WTC11 (cell line): ENCODE measurements around the gene TRIM65. TPM values are rescaled to one million over a fixed set of nuclear protein-coding genes. Genes with fewer than 3 reads are reported as not detected.

Source experiments
- ATAC-seq: fragments of 200-7000 bp; cut with Tn5 transposase; 2 replicates; pipeline ENCODE4 v1.10.0; 2021; ENCODE audit warnings: mild to moderate bottlenecking, moderate library complexity
- CTCF ChIA-PET: fragments of 300-600 bp; sonication (Branson Sonifier 250); formaldehyde crosslinking; loops from one replicate; lab custom pipeline; 2021; ENCODE audit warnings: antibody characterized with exemption; lab: Charles Lee
- POLR2A ChIA-PET: fragments of 350-600 bp; sonication (Branson Sonifier 250); formaldehyde crosslinking; loops from one replicate; lab custom pipeline; 2021; ENCODE audit warnings: antibody characterized with exemption; lab: Charles Lee
- DNase-seq: peaks from one replicate; pipeline ENCODE4 v3.0.0; 2021; ENCODE audit warnings: low spot score
- H3K27ac Mint-ChIP-seq: 2 replicates; pipeline ENCODE4 v1.8.0; 2021; ENCODE audit warnings: mixed read lengths
- H3K27me3 Mint-ChIP-seq: 2 replicates; pipeline ENCODE4 v1.8.0; 2021; ENCODE audit warnings: low read depth, mild to moderate bottlenecking, moderate library complexity, mixed read lengths
- H3K36me3 Mint-ChIP-seq: 2 replicates; pipeline ENCODE4 v1.8.0; 2021; ENCODE audit warnings: mixed read lengths
- H3K4me1 Mint-ChIP-seq: 2 replicates; pipeline ENCODE4 v1.8.0; 2022; ENCODE audit warnings: mixed read lengths
- H3K4me3 Mint-ChIP-seq: 2 replicates; pipeline ENCODE4 v1.8.0; 2021; ENCODE audit warnings: mild to moderate bottlenecking, moderate library complexity, mixed read lengths
- H3K9me3 Mint-ChIP-seq: 2 replicates; pipeline ENCODE4 v1.8.0; 2021; ENCODE audit warnings: mixed read lengths
- ATF6 ChIP-seq: sonication (generic); formaldehyde crosslinking; IDR thresholded peaks from 2 replicates; pipeline ENCODE4 v1.8.1; 2023; ENCODE audit warnings: mild to moderate bottlenecking, missing genetic modification reagents
- E2F1 ChIP-seq: sonication (generic); formaldehyde crosslinking; IDR thresholded peaks from 2 replicates; pipeline ENCODE4 v1.8.0; 2022; ENCODE audit warnings: mild to moderate bottlenecking, missing genetic modification reagents
- E2F5 ChIP-seq: sonication (generic); formaldehyde crosslinking; IDR thresholded peaks from 2 replicates; pipeline ENCODE4 v1.8.1; 2022; ENCODE audit warnings: mild to moderate bottlenecking, moderate library complexity, missing genetic modification reagents
- ESRRA ChIP-seq: sonication (generic); formaldehyde crosslinking; IDR thresholded peaks from 2 replicates; pipeline ENCODE4 v1.8.1; 2022; ENCODE audit warnings: mild to moderate bottlenecking, missing genetic modification reagents, borderline replicate concordance
- ETV6 ChIP-seq: sonication (generic); formaldehyde crosslinking; IDR thresholded peaks from 2 replicates; pipeline ENCODE4 v1.8.1; 2022; ENCODE audit warnings: mild to moderate bottlenecking, missing genetic modification reagents
- GTF2I ChIP-seq: fragments of 250-450 bp; sonication (Bioruptor Pico); conservative IDR thresholded peaks from 2 replicates; pipeline ENCODE4 v1.4.0; 2021; ENCODE audit warnings: mild to moderate bottlenecking
- KAT7 ChIP-seq: sonication (generic); formaldehyde crosslinking; IDR thresholded peaks from 2 replicates; pipeline ENCODE4 v1.8.1; 2023; ENCODE audit warnings: missing genetic modification reagents, mild to moderate bottlenecking, borderline replicate concordance
- MAX ChIP-seq: sonication (generic); formaldehyde crosslinking; IDR thresholded peaks from 2 replicates; pipeline ENCODE4 v1.8.0; 2022; ENCODE audit warnings: mild to moderate bottlenecking, missing genetic modification reagents
- MLX ChIP-seq: sonication (generic); formaldehyde crosslinking; IDR thresholded peaks from 2 replicates; pipeline ENCODE4 v1.8.1; 2023; ENCODE audit warnings: mild to moderate bottlenecking, missing genetic modification reagents, moderate library complexity
- MXD4 ChIP-seq: fragments of 250-450 bp; sonication (Bioruptor Pico); IDR thresholded peaks from 2 replicates; pipeline ENCODE4 v1.8.0; 2021; ENCODE audit warnings: mild to moderate bottlenecking, moderate library complexity, borderline replicate concordance
- MYBL2 ChIP-seq: sonication (generic); formaldehyde crosslinking; IDR thresholded peaks from 2 replicates; pipeline ENCODE4 v1.8.1; 2023; ENCODE audit warnings: mild to moderate bottlenecking, moderate library complexity, missing genetic modification reagents
- SMAD3 ChIP-seq: sonication (generic); formaldehyde crosslinking; IDR thresholded peaks from 2 replicates; pipeline ENCODE4 v1.8.0; 2022; ENCODE audit warnings: missing genetic modification reagents, mild to moderate bottlenecking, borderline replicate concordance
- SOX15 ChIP-seq: fragments of 250-450 bp; sonication (Bioruptor Pico); IDR thresholded peaks from 2 replicates; pipeline ENCODE4 v1.9.0; 2021; ENCODE audit warnings: mild to moderate bottlenecking
- STAT6 ChIP-seq: sonication (generic); formaldehyde crosslinking; conservative IDR thresholded peaks from 2 replicates; pipeline ENCODE4 v1.8.1; 2023; ENCODE audit warnings: mild to moderate bottlenecking, low read depth, missing genetic modification reagents, moderate library complexity
- ZBTB21 ChIP-seq: sonication (generic); formaldehyde crosslinking; IDR thresholded peaks from 2 replicates; pipeline ENCODE4 v1.8.1; 2023; ENCODE audit warnings: mild to moderate bottlenecking, missing genetic modification reagents, borderline replicate concordance
- ZMAT4 ChIP-seq: fragments of 250-450 bp; sonication (Bioruptor Pico); IDR thresholded peaks from 2 replicates; pipeline ENCODE4 v1.9.0; 2021; ENCODE audit warnings: mild to moderate bottlenecking
- ZNF121 ChIP-seq: sonication (generic); formaldehyde crosslinking; IDR thresholded peaks from 2 replicates; pipeline ENCODE4 v1.8.0; 2023; ENCODE audit warnings: missing genetic modification reagents
- ZNF263 ChIP-seq: sonication (generic); formaldehyde crosslinking; IDR thresholded peaks from 2 replicates; pipeline ENCODE4 v1.8.1; 2022; ENCODE audit warnings: low read depth, mild to moderate bottlenecking, moderate library complexity, missing genetic modification reagents
- ZNF317 ChIP-seq: sonication (generic); formaldehyde crosslinking; IDR thresholded peaks from 2 replicates; pipeline ENCODE4 v1.8.1; 2023; ENCODE audit warnings: low read depth, mild to moderate bottlenecking, moderate library complexity, missing genetic modification reagents, borderline replicate concordance
- ZSCAN18 ChIP-seq: fragments of 250-450 bp; sonication (Bioruptor Pico); IDR thresholded peaks from 2 replicates; pipeline ENCODE4 v2.1.2; 2022; ENCODE audit warnings: mild to moderate bottlenecking, moderate library complexity
- total RNA-seq: library from RNA; stranded (reverse); gene quantifications from 3 replicates; pipeline ENCODE4 v1.2.3, GENCODE V29; 2021
- TF ChIP-seq, protein P1 (sequence below): fragments of 250-450 bp; sonication (Bioruptor Pico); conservative IDR thresholded peaks from 2 replicates; pipeline ENCODE4 v1.9.0; 2021; ENCODE audit warnings: mild to moderate bottlenecking
- TF ChIP-seq, protein P2 (sequence below): sonication (generic); formaldehyde crosslinking; IDR thresholded peaks from 2 replicates; pipeline ENCODE4 v1.8.1; 2022; ENCODE audit warnings: low read depth, mild to moderate bottlenecking, moderate library complexity, missing genetic modification reagents, borderline replicate concordance

TRIM65 gene
- total RNA-seq, 1 experiment from 2014 or later, result 56.4 TPM

- ATAC-seq, result peak; percentile 40
- TF ChIP-seq ESRRA (no peak), ZNF263 (CRISPR knock-in tag) (no peak), MAX (CRISPR knock-in tag) (0 out of 2 replicates have a peak, but pooled peaks have one; percentile 7), ATF6 (CRISPR knock-in tag) (no peak), ZNF121 (CRISPR knock-in tag) (0 out of 2 replicates have a peak, but pooled peaks have one; percentile 21), STAT6 (CRISPR knock-in tag) (no peak), ZSCAN18 (CRISPR knock-in tag) (no peak), MYBL2 (CRISPR knock-in tag) (no peak), SMAD3 (CRISPR knock-in tag) (peak; percentile 16; the same call in 1 of the 2 replicates), ZNF317 (CRISPR knock-in tag) (no peak), KAT7 (CRISPR knock-in tag) (no peak), GTF2I (CRISPR knock-in tag) (no peak), E2F5 (CRISPR knock-in tag) (no peak; the same call in 1 of the 2 replicates), SOX15 (CRISPR knock-in tag) (no peak), E2F1 (no peak), ZMAT4 (CRISPR knock-in tag) (no peak), MLX (no peak), ZBTB21 (CRISPR knock-in tag) (no peak), ETV6 (CRISPR knock-in tag) (0 out of 2 replicates have a peak, but pooled peaks have one; percentile 63), MXD4 (no peak)
- TF ChIP-seq, protein P1, sequence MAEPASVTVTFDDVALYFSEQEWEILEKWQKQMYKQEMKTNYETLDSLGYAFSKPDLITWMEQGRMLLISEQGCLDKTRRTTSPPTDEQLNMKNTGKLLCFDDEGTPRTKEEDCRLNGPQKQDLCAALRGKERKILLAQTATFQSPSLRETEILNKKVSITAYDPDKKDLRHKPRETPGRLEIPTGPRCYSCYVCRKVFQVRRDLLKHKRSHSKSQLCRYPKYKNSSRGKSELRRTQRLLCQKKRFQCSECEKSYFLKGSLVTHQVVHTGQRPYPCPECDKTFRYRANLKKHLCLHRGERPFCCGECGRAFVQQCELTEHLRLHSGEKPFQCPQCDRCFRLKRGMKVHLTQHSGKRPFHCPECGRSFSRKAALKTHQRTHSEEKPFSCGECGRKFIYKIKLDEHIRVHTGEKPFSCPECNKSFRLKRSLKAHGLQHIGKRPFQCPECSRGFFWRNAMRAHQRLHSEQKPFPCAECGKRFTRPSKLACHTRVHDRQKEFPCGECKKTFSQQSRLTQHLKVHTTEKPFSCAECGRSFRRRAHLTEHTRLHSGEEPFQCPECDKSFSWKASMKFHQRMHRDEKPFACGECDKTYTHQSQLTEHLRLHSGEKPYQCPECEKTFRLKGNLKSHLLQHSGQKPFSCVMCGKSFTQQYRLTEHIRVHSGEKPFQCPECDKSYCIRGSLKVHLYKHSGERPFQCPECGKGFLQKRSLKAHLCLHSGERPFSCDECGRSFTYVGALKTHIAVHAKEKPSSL (CRISPR knock-in tag), result no peak
- TF ChIP-seq, protein P2, sequence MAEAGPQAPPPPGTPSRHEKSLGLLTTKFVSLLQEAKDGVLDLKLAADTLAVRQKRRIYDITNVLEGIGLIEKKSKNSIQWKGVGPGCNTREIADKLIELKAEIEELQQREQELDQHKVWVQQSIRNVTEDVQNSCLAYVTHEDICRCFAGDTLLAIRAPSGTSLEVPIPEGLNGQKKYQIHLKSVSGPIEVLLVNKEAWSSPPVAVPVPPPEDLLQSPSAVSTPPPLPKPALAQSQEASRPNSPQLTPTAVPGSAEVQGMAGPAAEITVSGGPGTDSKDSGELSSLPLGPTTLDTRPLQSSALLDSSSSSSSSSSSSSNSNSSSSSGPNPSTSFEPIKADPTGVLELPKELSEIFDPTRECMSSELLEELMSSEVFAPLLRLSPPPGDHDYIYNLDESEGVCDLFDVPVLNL (CRISPR knock-in tag), result no peak
Measured at GRCh38 chr17:75895370-75896155, 1.2 kb downstream of the TRIM65 start.

More at GRCh38 chr17:75895370-75896155, 1.2 kb downstream of the TRIM65 start:
- ChIA-PET CTCF (interaction anchor here (0.8 to 7.5 kb wide), 18 partner anchors 10 to 384 kb away, joined by 3 to 71 read pairs (median 6); partner anchors contain the start of genes CDK3, MRPL38, TRIM47 and WBP2), POLR2A (interaction anchor here (0.8 to 1.3 kb wide), 2 partner anchors 41 to 238 kb away, joined by 5 read pairs; partner anchors contain the start of gene WBP2)
- Mint-ChIP-seq H3K4me3 (peak overlapping the region; percentile 82), H3K27ac (peak overlapping the region; percentile 95), H3K36me3 (peaks cover 12% of the 10 kb centered on the region), H3K9me3 (no peaks in the 10 kb centered on the region), H3K27me3 (no peaks in the 10 kb centered on the region), H3K4me1 (peaks cover 26% of the 10 kb centered on the region)
- peak; percentile 60 for DNase-seq
